C4-2B (cell line): ENCODE results near the gene KCND1.

ENCODE experiments used
- ZFX ChIP-seq: fragments of 450-650 bp; IDR thresholded peaks from 2 replicates; pipeline ENCODE4 v1.6.1; 2017
- TF ChIP-seq, protein P1 (sequence below): fragments of 450-650 bp; conservative IDR thresholded peaks from 2 replicates; pipeline ENCODE4 v1.5.1; 2017; ENCODE audit warnings: mild to moderate bottlenecking

DNA sequence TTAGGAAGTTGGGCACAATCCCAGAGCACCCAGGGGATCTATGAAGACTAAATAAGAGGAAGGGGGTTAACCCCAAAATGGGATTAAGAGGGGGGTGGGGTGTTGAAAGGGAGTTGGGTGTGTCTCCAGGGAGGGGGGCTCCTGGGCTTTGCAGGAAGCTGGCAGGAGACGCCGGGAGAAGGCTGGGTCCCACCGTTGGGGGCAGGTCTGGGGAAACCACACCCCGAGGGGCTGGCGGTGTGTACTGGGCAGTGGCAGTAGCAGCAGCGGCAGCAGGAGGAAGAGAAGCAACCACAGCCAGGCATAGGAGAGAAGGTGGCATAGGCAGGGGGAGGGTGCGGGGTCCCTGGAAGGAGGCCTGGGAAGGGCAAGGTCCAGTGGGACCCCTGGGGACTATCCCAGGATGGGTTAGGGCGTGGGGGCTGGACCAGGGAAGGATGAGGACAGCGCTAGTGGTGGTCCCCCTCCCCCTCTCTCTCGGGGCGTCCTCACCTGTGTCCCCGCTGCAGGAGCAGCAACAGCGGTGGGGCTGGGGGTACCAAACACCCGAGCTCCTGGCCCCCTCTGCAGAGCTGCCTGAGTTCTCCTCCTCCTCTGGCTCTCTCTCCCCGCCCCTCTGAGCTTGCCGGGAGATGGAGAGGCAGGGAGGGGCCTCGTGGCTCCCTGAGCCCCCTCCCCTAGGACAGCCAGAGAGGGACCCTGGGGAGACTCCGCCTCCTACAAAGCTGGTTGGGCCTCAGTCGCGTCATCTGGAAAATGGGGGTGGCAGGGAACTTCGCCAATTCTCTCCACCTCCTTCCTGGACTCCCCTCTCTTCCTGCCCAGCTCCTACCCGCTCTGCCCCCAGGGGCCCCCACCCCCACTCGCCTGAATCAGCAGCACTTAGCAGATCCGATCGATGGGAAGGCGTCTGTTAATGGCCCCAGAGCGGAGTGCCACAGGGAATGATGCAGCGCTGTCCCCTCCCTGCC lies at the start of gene KCND1:
- TF ChIP-seq, protein P1, sequence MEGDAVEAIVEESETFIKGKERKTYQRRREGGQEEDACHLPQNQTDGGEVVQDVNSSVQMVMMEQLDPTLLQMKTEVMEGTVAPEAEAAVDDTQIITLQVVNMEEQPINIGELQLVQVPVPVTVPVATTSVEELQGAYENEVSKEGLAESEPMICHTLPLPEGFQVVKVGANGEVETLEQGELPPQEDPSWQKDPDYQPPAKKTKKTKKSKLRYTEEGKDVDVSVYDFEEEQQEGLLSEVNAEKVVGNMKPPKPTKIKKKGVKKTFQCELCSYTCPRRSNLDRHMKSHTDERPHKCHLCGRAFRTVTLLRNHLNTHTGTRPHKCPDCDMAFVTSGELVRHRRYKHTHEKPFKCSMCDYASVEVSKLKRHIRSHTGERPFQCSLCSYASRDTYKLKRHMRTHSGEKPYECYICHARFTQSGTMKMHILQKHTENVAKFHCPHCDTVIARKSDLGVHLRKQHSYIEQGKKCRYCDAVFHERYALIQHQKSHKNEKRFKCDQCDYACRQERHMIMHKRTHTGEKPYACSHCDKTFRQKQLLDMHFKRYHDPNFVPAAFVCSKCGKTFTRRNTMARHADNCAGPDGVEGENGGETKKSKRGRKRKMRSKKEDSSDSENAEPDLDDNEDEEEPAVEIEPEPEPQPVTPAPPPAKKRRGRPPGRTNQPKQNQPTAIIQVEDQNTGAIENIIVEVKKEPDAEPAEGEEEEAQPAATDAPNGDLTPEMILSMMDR, result no peak
- no peak for TF ChIP-seq ZFX
